C4-2B (cell line): ENCODE measurements around the gene IL26.

Experiments used
- H3K27ac ChIP-seq: fragments of 450-650 bp; 2 replicates; pipeline ENCODE4 v1.5.1; 2017
- ZFX ChIP-seq: fragments of 450-650 bp; IDR thresholded peaks from 2 replicates; pipeline ENCODE4 v1.6.1; 2017
- TF ChIP-seq, protein P1 (sequence below): fragments of 450-650 bp; conservative IDR thresholded peaks from 2 replicates; pipeline ENCODE4 v1.5.1; 2017; ENCODE audit warnings: mild to moderate bottlenecking

IL26 gene, protein sequence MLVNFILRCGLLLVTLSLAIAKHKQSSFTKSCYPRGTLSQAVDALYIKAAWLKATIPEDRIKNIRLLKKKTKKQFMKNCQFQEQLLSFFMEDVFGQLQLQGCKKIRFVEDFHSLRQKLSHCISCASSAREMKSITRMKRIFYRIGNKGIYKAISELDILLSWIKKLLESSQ

DNA sequence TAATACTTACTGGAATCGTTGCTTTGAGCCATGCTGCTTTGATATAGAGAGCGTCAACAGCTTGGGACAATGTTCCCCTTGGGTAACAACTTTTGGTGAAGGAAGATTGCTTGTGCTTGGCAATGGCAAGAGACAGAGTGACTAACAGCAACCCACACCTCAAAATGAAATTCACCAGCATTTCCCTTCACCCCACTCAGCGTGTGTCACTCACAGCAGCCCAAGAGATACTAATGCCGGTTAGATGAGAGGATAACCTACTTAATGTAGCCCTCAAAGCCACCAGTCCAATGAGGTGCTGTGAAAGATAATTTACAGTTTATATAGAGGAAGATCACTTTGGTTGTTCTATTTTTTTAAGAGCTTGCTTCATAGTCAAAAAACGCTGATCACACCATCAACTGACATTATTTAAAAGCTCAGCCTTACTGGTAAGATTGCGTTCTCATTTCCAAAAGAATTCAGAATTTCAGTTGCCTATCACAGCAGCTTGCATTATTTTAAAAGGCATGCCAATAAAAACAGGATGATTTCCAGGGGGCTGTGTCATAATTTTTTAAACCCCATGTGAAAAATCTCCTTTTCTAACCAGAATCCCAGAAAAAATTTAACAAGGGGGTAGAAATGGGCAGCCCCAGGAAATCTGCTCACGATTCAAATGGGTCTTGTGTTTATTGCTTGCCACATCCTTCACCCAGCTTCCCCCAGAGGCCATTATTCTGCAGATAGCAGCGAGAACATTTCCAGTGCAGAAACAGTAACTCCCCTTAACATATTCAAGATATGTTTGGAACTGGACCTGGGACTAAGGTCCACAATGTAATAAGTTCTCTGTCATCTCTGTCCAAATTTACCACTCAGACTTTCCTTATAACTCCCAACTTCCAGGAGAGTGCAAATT is at the start of gene IL26:
Gene IL26, minus strand, starts transcription at position 235 of the 901 bp plus-strand sequence. Its CDS starts 54 bp downstream, at position 181.
- no peak within 1 kb of the TSS for H3K27ac ChIP-seq
- no peak for TF ChIP-seq ZFX
- TF ChIP-seq, protein P1, sequence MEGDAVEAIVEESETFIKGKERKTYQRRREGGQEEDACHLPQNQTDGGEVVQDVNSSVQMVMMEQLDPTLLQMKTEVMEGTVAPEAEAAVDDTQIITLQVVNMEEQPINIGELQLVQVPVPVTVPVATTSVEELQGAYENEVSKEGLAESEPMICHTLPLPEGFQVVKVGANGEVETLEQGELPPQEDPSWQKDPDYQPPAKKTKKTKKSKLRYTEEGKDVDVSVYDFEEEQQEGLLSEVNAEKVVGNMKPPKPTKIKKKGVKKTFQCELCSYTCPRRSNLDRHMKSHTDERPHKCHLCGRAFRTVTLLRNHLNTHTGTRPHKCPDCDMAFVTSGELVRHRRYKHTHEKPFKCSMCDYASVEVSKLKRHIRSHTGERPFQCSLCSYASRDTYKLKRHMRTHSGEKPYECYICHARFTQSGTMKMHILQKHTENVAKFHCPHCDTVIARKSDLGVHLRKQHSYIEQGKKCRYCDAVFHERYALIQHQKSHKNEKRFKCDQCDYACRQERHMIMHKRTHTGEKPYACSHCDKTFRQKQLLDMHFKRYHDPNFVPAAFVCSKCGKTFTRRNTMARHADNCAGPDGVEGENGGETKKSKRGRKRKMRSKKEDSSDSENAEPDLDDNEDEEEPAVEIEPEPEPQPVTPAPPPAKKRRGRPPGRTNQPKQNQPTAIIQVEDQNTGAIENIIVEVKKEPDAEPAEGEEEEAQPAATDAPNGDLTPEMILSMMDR = no peak

DNA sequence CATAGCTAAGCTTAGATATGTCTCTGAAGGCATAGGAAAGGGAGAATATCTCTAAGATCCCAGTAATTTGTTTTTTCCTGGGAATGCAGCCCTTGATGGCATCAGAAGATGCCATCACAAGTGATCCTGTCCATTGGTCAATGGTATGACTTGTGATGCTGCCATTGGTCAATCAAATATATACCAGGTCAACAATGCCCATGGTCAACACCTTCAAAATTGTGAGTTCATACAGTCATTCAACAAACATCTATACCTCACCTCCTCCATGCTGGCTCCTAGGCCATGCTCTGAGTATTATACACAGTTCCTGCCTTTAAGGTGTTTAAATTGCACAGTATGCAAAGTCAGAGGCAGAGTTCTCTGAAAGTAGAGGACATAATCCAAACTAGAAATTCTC is 47.1 kb upstream of the IL26 start:
- H3K27ac ChIP-seq = no peak overlapping the region
- TF ChIP-seq ZFX = no peak
- TF ChIP-seq, protein P1 = no peak

DNA sequence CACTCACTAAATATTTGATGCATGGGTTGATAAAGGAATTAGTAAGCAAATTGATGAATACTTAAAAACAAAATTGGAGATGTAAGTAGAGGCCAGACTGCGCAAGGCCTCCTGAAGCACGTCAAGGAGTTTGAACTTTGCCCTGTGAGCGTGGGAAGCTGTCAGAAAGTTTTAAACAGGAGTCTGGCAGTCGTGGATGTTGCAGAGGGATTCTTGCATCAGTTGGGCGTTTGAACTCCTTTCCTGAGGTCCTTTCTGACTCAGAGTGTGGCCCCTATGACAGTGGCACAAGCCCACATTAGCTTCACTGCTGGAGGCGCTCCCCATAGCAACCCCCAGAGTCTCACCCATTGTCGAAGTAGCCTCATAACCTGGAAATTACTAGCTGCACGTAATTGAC is 45.7 kb upstream of the IL26 start:
- TF ChIP-seq, protein P1 = no peak
- no peak for TF ChIP-seq ZFX
- no peak overlapping the region for H3K27ac ChIP-seq

DNA sequence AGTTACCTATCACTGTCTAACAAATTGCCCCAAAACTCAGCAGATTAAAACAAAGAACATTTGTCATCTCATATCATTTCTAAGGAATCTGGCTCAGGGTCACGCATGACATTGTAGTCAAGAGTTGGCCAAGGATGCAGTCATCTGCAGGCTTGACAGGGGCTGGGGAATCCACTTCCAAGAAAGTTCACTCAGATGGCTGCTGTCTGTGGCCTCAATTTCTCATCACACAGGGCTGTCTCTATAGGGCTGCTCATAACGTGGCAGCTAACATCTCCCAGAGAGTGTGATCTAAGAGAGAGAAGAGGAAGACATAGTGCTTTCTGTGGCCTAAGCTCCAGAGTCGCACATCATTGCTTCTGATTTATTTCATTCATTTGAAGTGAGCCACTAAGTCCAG is 44.7 kb upstream of the IL26 start:
- H3K27ac ChIP-seq = no peak overlapping the region
- TF ChIP-seq, protein P1 = no peak
- no peak for TF ChIP-seq ZFX

DNA sequence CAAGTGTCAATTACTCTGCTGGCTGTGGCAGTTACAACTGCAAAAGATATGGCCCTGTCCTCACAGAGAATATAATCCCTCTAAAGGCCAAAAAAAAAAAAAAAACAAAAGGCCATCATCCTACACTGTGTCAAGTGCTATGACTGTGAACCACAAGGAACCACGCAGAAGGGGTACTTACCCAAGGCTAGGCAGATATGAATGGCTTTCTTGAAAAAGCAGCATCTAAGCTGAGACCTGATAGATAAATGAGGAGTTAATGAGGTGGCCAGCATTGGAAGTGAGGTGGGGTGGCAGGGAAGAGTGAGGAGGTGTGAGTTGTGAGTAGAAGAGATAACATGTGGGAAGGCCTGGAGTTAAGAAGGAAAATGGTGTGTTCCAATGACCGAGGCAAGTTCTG is 44.2 kb upstream of the IL26 start:
- no peak overlapping the region for H3K27ac ChIP-seq
- TF ChIP-seq ZFX = no peak
- TF ChIP-seq, protein P1 = no peak

DNA sequence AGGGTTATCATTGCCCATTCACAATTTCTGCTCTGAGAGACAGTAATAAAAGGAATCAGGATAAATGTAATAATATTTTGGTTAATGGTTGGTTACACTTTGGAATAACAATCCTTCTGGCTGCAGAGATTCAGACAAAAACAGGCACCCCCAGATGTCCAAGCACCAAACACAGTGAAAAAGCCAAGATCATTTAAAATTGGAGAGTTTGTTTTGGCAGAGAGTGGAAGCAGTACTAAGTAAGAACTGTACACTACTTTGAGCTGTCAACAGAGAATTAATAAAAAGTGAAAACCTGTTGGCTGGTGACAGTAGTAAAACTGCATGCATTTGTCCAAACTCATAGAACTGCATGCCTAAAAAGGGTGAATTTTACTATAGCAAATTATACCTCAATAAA is 43.4 kb upstream of the IL26 start:
- H3K27ac ChIP-seq = no peak overlapping the region
- TF ChIP-seq, protein P1 = no peak
- TF ChIP-seq ZFX = no peak

DNA sequence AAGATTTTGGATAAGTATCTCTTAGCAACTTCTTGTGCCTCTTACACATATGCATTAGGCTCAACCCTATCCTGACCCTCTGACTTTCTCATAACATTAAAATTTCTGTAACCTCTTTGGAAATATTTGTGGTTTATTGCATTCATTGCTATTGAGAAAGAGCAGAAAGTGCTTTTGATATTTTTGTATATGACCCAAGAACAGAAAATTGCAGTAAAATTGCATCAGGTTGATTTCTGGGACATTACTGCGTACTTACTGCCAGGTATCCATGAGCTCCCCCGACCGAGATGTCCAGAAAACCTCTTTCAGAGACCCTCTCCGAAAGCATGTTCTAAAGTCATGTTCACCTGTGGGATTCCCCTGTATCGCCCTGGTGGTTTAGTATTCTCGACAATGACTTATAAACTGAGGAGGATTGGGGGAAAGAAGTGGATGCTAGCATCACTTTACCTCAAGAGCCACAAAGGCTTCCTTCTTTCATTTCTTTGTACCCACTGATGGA is 42.3 kb upstream of the IL26 start:
- H3K27ac ChIP-seq = no peak overlapping the region
- TF ChIP-seq, protein P1 = no peak
- no peak for TF ChIP-seq ZFX
